AG10803 (cell line): Measurements from ENCODE around the gene LHFPL2.
A peak's percentile ranks its signal among the peaks of the same experiment; 100 is the strongest.

Experiments used
- DNase-seq: peaks from one replicate; pipeline ENCODE4 v3.0.0; 2010; ENCODE audit warnings: low read depth
- H3K4me3 ChIP-seq: 2 replicates; pipeline ENCODE4 v1.5.1; 2011; ENCODE audit warnings: mild to moderate bottlenecking, low read length, control low read depth
- TF ChIP-seq, protein P1 (sequence below): conservative IDR thresholded peaks from 2 replicates; pipeline ENCODE4 v1.5.1; 2011; ENCODE audit warnings: mild to moderate bottlenecking, low read length, control low read depth, inconsistent platforms

Gene LHFPL2

DNA sequence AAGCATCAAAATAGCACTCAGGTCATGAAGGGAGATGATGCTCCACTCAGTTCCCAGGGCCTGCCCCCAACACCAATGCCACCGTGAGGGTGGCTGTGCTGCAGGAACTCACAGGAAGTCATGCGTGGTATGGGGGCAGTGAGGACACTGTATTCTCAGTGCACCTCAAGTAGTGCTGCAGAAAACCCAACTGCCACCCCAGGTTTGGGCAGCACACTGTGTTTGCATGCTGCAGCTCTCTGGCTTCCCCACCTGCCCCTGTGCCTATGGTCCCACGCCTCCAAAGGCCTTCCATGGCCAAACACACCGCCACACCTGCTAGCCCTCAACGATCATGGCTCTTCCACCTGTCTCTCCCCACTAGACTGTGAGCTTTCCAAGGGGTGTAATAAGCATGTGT, 14.3 kb downstream of the LHFPL2 start:
- TF ChIP-seq, protein P1, sequence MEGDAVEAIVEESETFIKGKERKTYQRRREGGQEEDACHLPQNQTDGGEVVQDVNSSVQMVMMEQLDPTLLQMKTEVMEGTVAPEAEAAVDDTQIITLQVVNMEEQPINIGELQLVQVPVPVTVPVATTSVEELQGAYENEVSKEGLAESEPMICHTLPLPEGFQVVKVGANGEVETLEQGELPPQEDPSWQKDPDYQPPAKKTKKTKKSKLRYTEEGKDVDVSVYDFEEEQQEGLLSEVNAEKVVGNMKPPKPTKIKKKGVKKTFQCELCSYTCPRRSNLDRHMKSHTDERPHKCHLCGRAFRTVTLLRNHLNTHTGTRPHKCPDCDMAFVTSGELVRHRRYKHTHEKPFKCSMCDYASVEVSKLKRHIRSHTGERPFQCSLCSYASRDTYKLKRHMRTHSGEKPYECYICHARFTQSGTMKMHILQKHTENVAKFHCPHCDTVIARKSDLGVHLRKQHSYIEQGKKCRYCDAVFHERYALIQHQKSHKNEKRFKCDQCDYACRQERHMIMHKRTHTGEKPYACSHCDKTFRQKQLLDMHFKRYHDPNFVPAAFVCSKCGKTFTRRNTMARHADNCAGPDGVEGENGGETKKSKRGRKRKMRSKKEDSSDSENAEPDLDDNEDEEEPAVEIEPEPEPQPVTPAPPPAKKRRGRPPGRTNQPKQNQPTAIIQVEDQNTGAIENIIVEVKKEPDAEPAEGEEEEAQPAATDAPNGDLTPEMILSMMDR = no peak
- H3K4me3 ChIP-seq = no peak overlapping the region
- no peak for DNase-seq

DNA sequence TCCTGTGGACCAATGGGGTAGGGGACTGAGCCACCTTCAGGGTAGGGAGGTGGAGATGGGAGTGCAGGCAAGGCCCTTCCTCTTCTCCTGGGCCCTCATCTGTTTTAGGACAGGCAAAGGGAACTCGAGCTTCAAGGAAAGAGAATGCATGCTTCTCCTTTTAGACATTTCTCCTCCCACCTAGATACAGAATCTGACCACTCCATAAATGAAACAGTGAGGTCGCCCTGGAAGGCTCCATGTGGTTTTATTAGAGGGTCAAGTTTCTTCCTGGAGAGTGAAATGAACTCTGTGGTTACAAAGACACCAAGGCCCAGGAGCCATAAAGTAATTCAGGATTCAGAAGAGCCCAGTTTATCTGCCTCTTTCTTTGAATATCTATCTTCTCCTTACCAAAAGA, 14.9 kb downstream of the LHFPL2 start:
- TF ChIP-seq, protein P1 = no peak
- H3K4me3 ChIP-seq = no peak overlapping the region
- peak; percentile 29 for DNase-seq

DNA sequence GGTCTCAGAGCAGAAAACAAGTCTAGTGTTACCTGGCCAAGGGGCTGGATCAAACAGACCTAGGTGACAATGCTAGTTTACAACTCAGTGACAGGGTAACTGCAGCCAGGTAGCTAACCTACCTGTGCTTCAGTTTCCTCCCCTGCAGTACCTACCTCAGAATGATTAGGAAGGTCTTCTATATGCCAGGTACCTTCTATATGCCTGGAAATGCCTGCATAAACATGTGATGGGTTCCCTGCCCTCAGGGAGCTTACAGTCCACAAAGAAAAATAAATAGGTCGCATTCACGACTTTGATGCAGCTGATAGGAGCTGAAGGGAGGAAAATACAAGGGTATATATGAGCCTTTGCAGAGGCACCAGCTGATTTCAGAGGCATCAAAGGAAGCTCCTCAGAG, 16.1 kb downstream of the LHFPL2 start:
- DNase-seq = no peak
- TF ChIP-seq, protein P1 = no peak
- no peak overlapping the region for H3K4me3 ChIP-seq

DNA sequence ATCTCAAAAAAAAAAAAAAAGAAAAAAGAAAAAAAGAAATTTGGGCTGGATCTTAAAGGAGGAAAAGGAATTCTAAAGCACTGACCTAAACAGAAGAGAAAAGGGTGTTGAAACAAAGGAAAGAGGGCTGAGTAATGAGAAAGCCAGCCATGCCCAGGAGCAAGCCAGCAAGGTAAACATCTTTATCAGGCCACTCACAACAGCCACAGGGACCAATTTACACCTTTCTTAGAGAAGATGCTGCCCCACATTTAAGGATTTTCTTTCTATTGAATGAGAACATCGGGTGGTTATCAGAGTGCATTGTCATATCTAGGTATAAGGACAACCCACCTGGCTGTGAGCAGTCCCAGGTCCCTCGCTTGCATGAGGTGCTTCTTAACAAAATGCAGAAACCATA, 16.6 kb downstream of the LHFPL2 start:
- no peak for DNase-seq
- TF ChIP-seq, protein P1 = no peak
- no peak overlapping the region for H3K4me3 ChIP-seq

DNA sequence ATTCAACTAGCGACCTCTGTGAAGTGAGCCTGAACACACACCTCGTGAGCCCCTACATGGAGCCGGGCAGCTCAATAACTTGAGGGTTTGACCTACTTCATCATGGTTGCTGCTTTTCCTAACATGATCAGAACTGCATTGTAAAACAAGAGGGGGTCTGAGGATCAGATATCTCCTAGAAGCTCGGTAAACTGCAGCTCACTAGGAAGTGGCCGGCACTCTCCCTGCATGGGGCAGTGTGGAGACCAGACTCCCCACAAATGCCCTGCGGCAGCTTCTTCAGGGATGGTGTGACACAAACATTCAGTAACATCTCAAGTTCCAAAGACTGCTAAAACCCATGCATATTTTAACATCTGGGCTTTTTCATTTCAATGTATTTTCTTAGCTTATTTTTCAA, 18.5 kb downstream of the LHFPL2 start:
- DNase-seq = no peak
- TF ChIP-seq, protein P1 = no peak
- no peak overlapping the region for H3K4me3 ChIP-seq

DNA sequence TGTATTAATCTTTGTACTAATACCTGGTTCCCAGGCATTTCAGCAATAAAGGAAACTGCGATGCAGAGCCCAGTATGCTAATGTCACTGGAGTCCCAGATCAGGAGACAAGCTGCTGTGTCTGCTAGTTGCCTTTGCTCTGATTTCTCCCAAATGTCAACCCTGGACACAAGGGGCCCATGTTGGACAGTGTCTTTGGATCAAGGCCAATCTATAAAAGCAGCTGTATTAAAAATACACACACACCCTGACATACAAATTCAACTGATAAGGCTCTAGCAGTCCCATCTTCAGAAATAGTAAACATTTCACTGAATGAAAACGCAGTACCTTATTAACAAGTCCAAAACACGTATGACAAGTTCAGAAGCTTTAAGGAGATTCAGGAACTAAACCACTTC, 18.9 kb downstream of the LHFPL2 start:
- H3K4me3 ChIP-seq = no peak overlapping the region
- no peak for DNase-seq
- TF ChIP-seq, protein P1 = no peak

DNA sequence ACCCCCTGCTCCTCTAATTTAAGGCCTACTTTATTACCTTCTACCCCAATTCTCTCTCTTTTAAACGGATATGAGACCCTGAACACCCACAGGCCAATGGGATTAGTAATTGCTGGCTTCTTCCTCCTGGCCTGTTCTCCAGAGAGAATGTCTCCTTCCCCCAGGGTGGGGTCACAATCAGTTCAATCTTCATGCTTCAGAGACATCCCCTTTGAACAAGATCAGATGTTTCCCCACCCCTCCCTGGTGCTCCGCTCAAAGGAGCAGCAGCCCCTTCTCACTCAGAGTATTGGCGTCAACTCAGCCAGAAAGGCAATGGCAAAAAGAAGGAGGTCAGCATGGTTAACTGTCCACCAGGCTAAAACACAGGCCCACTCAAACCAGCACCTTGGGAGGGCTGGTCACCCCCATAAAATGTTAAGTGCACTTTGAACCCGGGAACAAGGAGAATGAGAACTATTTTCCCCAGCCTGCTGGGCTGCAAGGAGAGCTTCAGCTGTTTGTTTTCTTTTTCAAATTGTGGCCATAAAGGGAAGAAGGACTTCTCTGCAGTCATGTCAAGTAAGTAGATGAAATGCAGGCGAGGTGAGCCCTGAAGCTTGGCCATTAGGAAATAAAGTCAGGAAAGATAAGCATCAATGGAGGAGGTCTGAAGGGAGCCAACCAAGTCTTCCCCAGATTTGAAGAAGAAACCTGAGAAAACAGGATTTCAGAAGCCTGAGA, 20.1 kb downstream of the LHFPL2 start:
- TF ChIP-seq, protein P1 = no peak
- no peak for DNase-seq
- no peak overlapping the region for H3K4me3 ChIP-seq
